HEK293 (cell line): ENCODE measurements around the gene COL4A1.

Source experiments
- CTCF ChIA-PET: fragments of 350-600 bp; formaldehyde crosslinking; extraction: SDS; loops from one replicate; lab custom pipeline; 2021; ENCODE audit warnings: antibody characterized with exemption; lab: Yijun Ruan, JAX
- POLR2A ChIA-PET: fragments of 300-600 bp; formaldehyde crosslinking; extraction: SDS; loops from one replicate; lab custom pipeline; 2020; ENCODE audit warnings: antibody characterized with exemption, inconsistent platforms; lab: Yijun Ruan, JAX
- H3K27ac ChIP-seq: fragments of 200-500 bp; sonication (Bioruptor generic); 2 replicates; pipeline ENCODE4 v1.5.1; 2014; ENCODE audit warnings: low read depth, low read length, control low read depth, inconsistent platforms; ENCODE audit errors: extremely low read depth
- H3K36me3 ChIP-seq, 2 experiments: fragments of 200-500 bp in 1 of 2; sonication (Bioruptor generic) in 1 of 2; 1 replicate in 1 of 2; 2 replicates in 1 of 2; pipeline ENCODE4 v1.5.1; 2014 to 2017; ENCODE audit warnings: inconsistent platforms in 2 of 2, low read length in 2 of 2; ENCODE audit not compliant: control insufficient read depth in 2 of 2, insufficient read depth in 1 of 2
- H3K4me1 ChIP-seq: fragments of 200-500 bp; sonication (Bioruptor generic); 2 replicates; pipeline ENCODE4 v1.5.1; 2014; ENCODE audit warnings: mild to moderate bottlenecking, low read length, inconsistent platforms; ENCODE audit not compliant: control insufficient read depth, insufficient read depth
- H3K4me3 ChIP-seq: 2 replicates; pipeline ENCODE4 v1.5.1; 2011; ENCODE audit warnings: low read depth, mild to moderate bottlenecking, control low read depth, low read length, moderate library complexity
- H3K9me3 ChIP-seq: fragments of 200-500 bp; sonication (Bioruptor generic); 2 replicates; pipeline ENCODE4 v1.5.1; 2014; ENCODE audit warnings: low read depth, low read length, inconsistent platforms; ENCODE audit not compliant: control insufficient read depth, insufficient read depth
- BCL11B ChIP-seq: fragments of 450-650 bp; formaldehyde crosslinking; IDR thresholded peaks from 2 replicates; pipeline ENCODE4 v1.5.1; 2016; ENCODE audit warnings: low read depth, missing biosample characterization, missing genetic modification characterization
- GFI1B ChIP-seq: fragments of 450-650 bp; formaldehyde crosslinking; IDR thresholded peaks from 2 replicates; pipeline ENCODE4 v1.5.1; 2016; ENCODE audit warnings: missing biosample characterization, missing genetic modification characterization
- OSR2 ChIP-seq: fragments of 450-650 bp; formaldehyde crosslinking; IDR thresholded peaks from 2 replicates; pipeline ENCODE4 v1.5.1; 2016; ENCODE audit warnings: missing biosample characterization, missing genetic modification characterization
- PRDM2 ChIP-seq: fragments of 450-650 bp; formaldehyde crosslinking; IDR thresholded peaks from 2 replicates; pipeline ENCODE4 v1.5.1; 2016; ENCODE audit warnings: missing biosample characterization, missing genetic modification characterization, borderline replicate concordance
- RBAK ChIP-seq: fragments of 450-650 bp; formaldehyde crosslinking; IDR thresholded peaks from 2 replicates; pipeline ENCODE4 v1.5.1; 2016; ENCODE audit warnings: missing biosample characterization, missing genetic modification characterization
- SP2 ChIP-seq: fragments of 450-650 bp; formaldehyde crosslinking; IDR thresholded peaks from 2 replicates; pipeline ENCODE4 v1.5.1; 2016; ENCODE audit warnings: missing biosample characterization, missing genetic modification characterization
- SP3 ChIP-seq: fragments of 450-650 bp; formaldehyde crosslinking; IDR thresholded peaks from 2 replicates; pipeline ENCODE4 v1.5.1; 2016; ENCODE audit warnings: missing biosample characterization, missing genetic modification characterization
- WT1 ChIP-seq: fragments of 450-650 bp; formaldehyde crosslinking; IDR thresholded peaks from 2 replicates; pipeline ENCODE4 v1.5.1; 2016; ENCODE audit warnings: missing biosample characterization, missing genetic modification characterization
- YY1 ChIP-seq: fragments of 450-650 bp; formaldehyde crosslinking; IDR thresholded peaks from 2 replicates; pipeline ENCODE4 v1.5.1; 2018; ENCODE audit warnings: missing biosample characterization, missing genetic modification characterization
- ZBTB1 ChIP-seq: fragments of 450-650 bp; formaldehyde crosslinking; IDR thresholded peaks from 2 replicates; pipeline ENCODE4 v1.5.1; 2016; ENCODE audit warnings: missing biosample characterization, missing genetic modification characterization
- ZFP41 ChIP-seq: fragments of 450-650 bp; formaldehyde crosslinking; IDR thresholded peaks from 2 replicates; pipeline ENCODE4 v1.5.1; 2016; ENCODE audit warnings: missing biosample characterization, missing genetic modification characterization, borderline replicate concordance
- ZFP69B ChIP-seq: fragments of 450-650 bp; formaldehyde crosslinking; IDR thresholded peaks from 2 replicates; pipeline ENCODE4 v1.5.1; 2016; ENCODE audit warnings: missing biosample characterization, missing genetic modification characterization
- ZNF10 ChIP-seq: fragments of 450-650 bp; formaldehyde crosslinking; IDR thresholded peaks from 2 replicates; pipeline ENCODE4 v1.5.1; 2017; ENCODE audit warnings: missing biosample characterization, missing genetic modification characterization
- ZNF157 ChIP-seq: fragments of 450-650 bp; formaldehyde crosslinking; IDR thresholded peaks from 2 replicates; pipeline ENCODE4 v1.5.1; 2016; ENCODE audit warnings: missing biosample characterization, missing genetic modification characterization
- ZNF19 ChIP-seq: fragments of 450-650 bp; formaldehyde crosslinking; IDR thresholded peaks from 2 replicates; pipeline ENCODE4; 2016; ENCODE audit warnings: missing biosample characterization, missing genetic modification characterization, low read depth
- ZNF214 ChIP-seq: fragments of 450-650 bp; formaldehyde crosslinking; IDR thresholded peaks from 2 replicates; pipeline ENCODE4 v1.5.1; 2017; ENCODE audit warnings: missing biosample characterization, mild to moderate bottlenecking, missing genetic modification characterization, borderline replicate concordance
- ZNF280C ChIP-seq: fragments of 450-650 bp; formaldehyde crosslinking; IDR thresholded peaks from 2 replicates; pipeline ENCODE4 v1.5.1; 2016; ENCODE audit warnings: missing biosample characterization, missing genetic modification characterization
- ZNF324 ChIP-seq: fragments of 450-650 bp; formaldehyde crosslinking; IDR thresholded peaks from 2 replicates; pipeline ENCODE4 v1.5.1; 2016; ENCODE audit warnings: missing biosample characterization, missing genetic modification characterization
- ZNF354C ChIP-seq: fragments of 450-650 bp; formaldehyde crosslinking; IDR thresholded peaks from 2 replicates; pipeline ENCODE4 v1.5.1; 2016; ENCODE audit warnings: missing biosample characterization, missing genetic modification characterization, low read depth, borderline replicate concordance
- ZNF48 ChIP-seq: fragments of 450-650 bp; formaldehyde crosslinking; IDR thresholded peaks from 2 replicates; pipeline ENCODE4 v1.5.1; 2016; ENCODE audit warnings: missing biosample characterization, missing genetic modification characterization
- ZNF510 ChIP-seq: fragments of 450-650 bp; formaldehyde crosslinking; IDR thresholded peaks from 2 replicates; pipeline ENCODE4 v1.5.1; 2018; ENCODE audit warnings: mild to moderate bottlenecking, missing genetic modification characterization, missing biosample characterization; ENCODE audit not compliant: insufficient replicate concordance
- ZNF513 ChIP-seq: fragments of 450-650 bp; IDR thresholded peaks from 2 replicates; pipeline ENCODE4 v1.5.1; 2018; ENCODE audit warnings: missing biosample characterization, missing genetic modification characterization
- ZNF555 ChIP-seq: fragments of 450-650 bp; formaldehyde crosslinking; conservative IDR thresholded peaks from 2 replicates; pipeline ENCODE4 v1.5.1; 2017; ENCODE audit warnings: missing biosample characterization, mild to moderate bottlenecking, missing genetic modification characterization, inconsistent platforms
- ZNF558 ChIP-seq: fragments of 450-650 bp; formaldehyde crosslinking; IDR thresholded peaks from 2 replicates; pipeline ENCODE4 v1.5.1; 2016; ENCODE audit warnings: missing biosample characterization, missing genetic modification characterization
- ZNF596 ChIP-seq: fragments of 450-650 bp; IDR thresholded peaks from 2 replicates; pipeline ENCODE4 v1.5.0; 2018; ENCODE audit warnings: missing biosample characterization, mild to moderate bottlenecking, missing genetic modification characterization, moderate library complexity
- ZNF707 ChIP-seq: fragments of 450-650 bp; formaldehyde crosslinking; IDR thresholded peaks from 2 replicates; pipeline ENCODE4 v1.5.1; 2016; ENCODE audit warnings: missing biosample characterization, missing genetic modification characterization
- ZNF776 ChIP-seq: fragments of 450-650 bp; formaldehyde crosslinking; IDR thresholded peaks from 2 replicates; pipeline ENCODE4 v1.5.0; 2017; ENCODE audit warnings: missing biosample characterization, missing genetic modification characterization, borderline replicate concordance

Gene COL4A1

GRCh38 chr13:110276553-110276950, 30.4 kb downstream of the COL4A1 start:
- ChIA-PET CTCF (no interaction called here), POLR2A (no interaction called here)
- TF ChIP-seq WT1 (tag by site-specific recombination) = no peak
- TF ChIP-seq ZNF10 (tag by site-specific recombination) = no peak
- no peak for TF ChIP-seq ZNF558 (tag by site-specific recombination)
- TF ChIP-seq ZNF510 (tag by site-specific recombination) = no peak
- TF ChIP-seq BCL11B (tag by site-specific recombination) = no peak
- no peak for TF ChIP-seq ZNF555 (tag by site-specific recombination)
- TF ChIP-seq PRDM2 (tag by site-specific recombination) = no peak
- no peak for TF ChIP-seq ZNF513 (tag by site-specific recombination)
- no peak for TF ChIP-seq ZNF596 (tag by site-specific recombination)
- no peak for TF ChIP-seq YY1 (tag by site-specific recombination)
- TF ChIP-seq ZNF776 (tag by site-specific recombination) = no peak
- Histone ChIP-seq H3K36me3 (no peaks in the 10 kb centered on the region), H3K27ac (no peak overlapping the region), H3K4me3 (no peak overlapping the region), H3K4me1 (no peaks in the 10 kb centered on the region), H3K9me3 (no peaks in the 10 kb centered on the region)

GRCh38 chr13:110275931-110276552, 30.9 kb downstream of the COL4A1 start:
- Histone ChIP-seq H3K27ac (no peak overlapping the region), H3K4me1 (no peaks in the 10 kb centered on the region), H3K36me3 (no peaks in the 10 kb centered on the region)
- TF ChIP-seq ZFP41 (tag by site-specific recombination) (no peak), ZNF19 (tag by site-specific recombination) (no peak), GFI1B (tag by site-specific recombination) (no peak), ZNF48 (tag by site-specific recombination) (no peak), ZBTB1 (tag by site-specific recombination) (no peak), ZFP69B (tag by site-specific recombination) (no peak), ZNF214 (tag by site-specific recombination) (no peak), SP3 (tag by site-specific recombination) (no peak), ZNF280C (tag by site-specific recombination) (no peak), SP2 (tag by site-specific recombination) (no peak), ZNF354C (tag by site-specific recombination) (no peak), RBAK (tag by site-specific recombination) (no peak), ZNF157 (tag by site-specific recombination) (no peak), ZNF707 (no peak), ZNF324 (tag by site-specific recombination) (no peak), OSR2 (tag by site-specific recombination) (no peak)
- TF ChIP-seq, all 188 proteins: peak for 0
- ChIA-PET CTCF (interaction anchor here (0.8 kb wide), 1 partner anchor 47 kb away, joined by 3 read pairs; no protein-coding TSS in a partner anchor), POLR2A (no interaction called here)
- no peaks in the 10 kb centered on the region for H3K9me3 ChIP-seq
- no peak overlapping the region for H3K4me3 ChIP-seq
